Activated CD8-positive, alpha-beta memory T cell treated with anti-CD3 and anti-CD28 coated beads for 24 hours (primary cell): ENCODE results near the gene GPATCH1.
A peak's percentile ranks its signal among the peaks of the same experiment; 100 is the strongest.

Experiments used
- DNase-seq: peaks from one replicate; pipeline ENCODE4 v3.0.0-alpha.2; 2020

Gene GPATCH1

GRCh38 chr19:33063753-33064457 is 17.1 kb upstream of the GPATCH1 start:
- DNase-seq = peak; percentile 58

- peak; percentile 63 for DNase-seq
These were observed 16.6 kb upstream of the GPATCH1 start for GRCh38 chr19:33064458-33064791.

- peak; percentile 79 for DNase-seq
These were observed 16.0 kb upstream of the GPATCH1 start, which contains the start of gene RHPN2 for GRCh38 chr19:33064792-33065550. TSS of gene RHPN2 (minus strand) at chr19:33064888. CDS start at chr19:33064852, 36 bp downstream.

GRCh38 chr19:33066543-33066942 is 14.4 kb upstream of the GPATCH1 start:
- DNase-seq = no peak

GRCh38 chr19:33067121-33067520 is 13.9 kb upstream of the GPATCH1 start:
- DNase-seq = no peak

GRCh38 chr19:33071887-33072286 is 9.1 kb upstream of the GPATCH1 start:
- DNase-seq = no peak

GRCh38 chr19:33075519-33075918 is 5.5 kb upstream of the GPATCH1 start:
- DNase-seq = no peak

GRCh38 chr19:33085570-33086128 is 4.7 kb downstream of the GPATCH1 start:
- no peak for DNase-seq

- DNase-seq = no peak
These were observed 6.0 kb downstream of the GPATCH1 start for GRCh38 chr19:33086955-33087354.

- no peak for DNase-seq
These were observed 8.0 kb downstream of the GPATCH1 start for GRCh38 chr19:33089010-33089409.

- DNase-seq = no peak
These were observed 9.2 kb downstream of the GPATCH1 start for GRCh38 chr19:33090179-33090578.

- DNase-seq = no peak
These were observed 12.6 kb downstream of the GPATCH1 start for GRCh38 chr19:33093420-33094210.

GRCh38 chr19:33094436-33095067 is 13.6 kb downstream of the GPATCH1 start:
- no peak for DNase-seq

GRCh38 chr19:33096005-33096404 is 15.0 kb downstream of the GPATCH1 start:
- no peak for DNase-seq

- DNase-seq = no peak
These were observed 17.1 kb downstream of the GPATCH1 start for GRCh38 chr19:33098055-33098534.

- no peak for DNase-seq
These were observed 20.1 kb downstream of the GPATCH1 start for GRCh38 chr19:33100894-33101644.

GRCh38 chr19:33102893-33103292 is 21.9 kb downstream of the GPATCH1 start:
- no peak for DNase-seq

GRCh38 chr19:33108161-33108560 is 27.2 kb downstream of the GPATCH1 start:
- DNase-seq = no peak

GRCh38 chr19:33110137-33110910 is 29.3 kb downstream of the GPATCH1 start:
- DNase-seq = no peak

GRCh38 chr19:33111587-33111986 is 30.6 kb downstream of the GPATCH1 start:
- DNase-seq = no peak

- DNase-seq = no peak
These were observed 33.3 kb downstream of the GPATCH1 start for GRCh38 chr19:33114312-33114711.
